IPS DF 4.7 (cell line): Measurements from ENCODE around the gene PDK2.

Experiments
- DNase-seq: peaks from one replicate; pipeline ENCODE4 v3.0.0-alpha.2; 2013; ENCODE audit warnings: low spot score; ENCODE audit errors: extremely low read depth

Gene PDK2

GRCh38 chr17:50149091-50149416, 53.9 kb downstream of the PDK2 start:
- no peak for DNase-seq

GRCh38 chr17:50149417-50150353, 54.5 kb downstream of the PDK2 start:
- DNase-seq = no peak

- no peak for DNase-seq
Measured at GRCh38 chr17:50150354-50151040, 55.3 kb downstream of the PDK2 start, which contains the start of gene PPP1R9B. Gene PPP1R9B (minus strand): TSS chr17:50150677. CDS start chr17:50150513, 164 bp downstream.

GRCh38 chr17:50151041-50151936, 56.1 kb downstream of the PDK2 start:
- DNase-seq = no peak

GRCh38 chr17:50151937-50152547, 56.9 kb downstream of the PDK2 start:
- DNase-seq = no peak

GRCh38 chr17:50152736-50153135, 57.6 kb downstream of the PDK2 start:
- no peak for DNase-seq

- no peak for DNase-seq
Measured at GRCh38 chr17:50153650-50154575, 58.8 kb downstream of the PDK2 start.

- no peak for DNase-seq
Measured at GRCh38 chr17:50154604-50155003, 59.5 kb downstream of the PDK2 start.

GRCh38 chr17:50155115-50155819, 60.1 kb downstream of the PDK2 start:
- DNase-seq = no peak

- DNase-seq = no peak
Measured at GRCh38 chr17:50157891-50158290, 62.7 kb downstream of the PDK2 start.

GRCh38 chr17:50161023-50161910, 66.1 kb downstream of the PDK2 start:
- DNase-seq = no peak
